Measurements from ENCODE around the gene MSI2. TPM values are rescaled to one million over a fixed set of nuclear protein-coding genes. Genes with fewer than 3 reads are reported as not detected.

Gene MSI2
- total and polyA plus RNA-seq, 7 experiments from 2014 or later = 3.3 to 169 (median 125) TPM

DNA sequence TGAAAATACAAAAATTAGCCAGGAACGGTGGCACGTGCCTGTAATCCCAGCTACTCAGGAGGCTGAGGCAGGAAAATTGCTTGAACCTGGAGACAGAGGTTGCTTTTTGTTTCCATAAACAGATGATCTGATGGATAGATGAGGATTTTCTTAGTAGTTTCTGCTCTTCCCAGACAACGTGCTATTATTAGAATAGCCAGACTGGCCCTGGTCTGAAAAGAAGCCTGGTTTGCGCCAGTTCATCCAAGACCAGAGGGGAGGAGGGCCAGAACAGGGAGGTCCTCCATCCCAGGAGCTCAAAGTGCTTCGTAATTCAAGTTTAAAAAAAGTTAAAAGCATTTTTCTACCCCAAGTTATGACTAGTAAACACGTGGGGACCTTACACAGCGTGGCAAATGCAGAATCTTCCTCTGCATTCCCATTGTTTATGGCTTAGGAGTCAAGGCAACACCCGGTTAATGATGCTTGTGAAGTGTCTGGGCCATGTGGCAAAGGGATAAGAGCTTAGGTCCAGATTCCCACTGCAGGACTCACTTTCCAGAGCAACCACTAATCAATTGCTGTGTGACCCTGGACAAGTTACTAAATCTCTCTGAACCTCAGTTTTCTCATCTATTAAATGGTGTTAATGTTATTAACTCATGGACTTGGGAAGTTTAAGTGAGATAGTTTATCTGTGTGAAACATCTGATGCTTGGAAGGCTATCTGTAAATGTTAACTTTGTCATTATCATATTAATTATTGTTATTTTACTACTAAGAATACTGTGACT is 283.4 kb downstream of the MSI2 start:
- H3K27me3 ChIP-seq (ENCODE audit: control insufficient read depth in 2 of 2, insufficient read depth in 2 of 2, low read length in 2 of 2) = no peaks in the 10 kb centered on the region
- Mint-ChIP-seq H3K27ac (no peak overlapping the region), H3K36me3 (peaks cover 0 to 19% (median 3%) of the 10 kb centered on the region in 5 donors), H3K27me3 (no peaks in the 10 kb centered on the region), H3K4me3 (no peak overlapping the region), H3K4me1 (peaks cover 17 to 69% (median 55%) of the 10 kb centered on the region in 7 donors), H3K9me3 (no peaks in the 10 kb centered on the region)
- POLR2A ChIA-PET = no interaction called here
- peaks cover 0 to 13% of the 10 kb centered on the region in 2 donors for H3K4me1 ChIP-seq (ENCODE audit: control insufficient read depth in 2 of 2, insufficient read depth in 2 of 2, low read length in 2 of 2)
- H3K36me3 ChIP-seq (ENCODE audit: control insufficient read depth in 2 of 3, insufficient read depth in 3 of 3, low read length in 3 of 3) = no peaks in the 10 kb centered on the region
- CTCF ChIA-PET = interaction anchor here (1.3 kb wide), 1 partner anchor 132 kb away, joined by 3 read pairs; no protein-coding TSS in a partner anchor
- H3K27ac ChIP-seq (ENCODE audit: low read depth, low read length) = no peak overlapping the region
- no peak overlapping the region for H3K4me3 ChIP-seq (ENCODE audit: low read length)
- no peaks in the 10 kb centered on the region for H3K9me3 ChIP-seq (ENCODE audit: control insufficient read depth in 2 of 3, low read length in 3 of 3)
- DNase-seq = no peak
- no peak for ATAC-seq
- intact Hi-C loops (cut with micrococcal nuclease) = loop anchor here in 1 of 2 donors (10.0 kb wide), 1 partner anchor 295 kb away; no protein-coding TSS in a partner anchor

- ATAC-seq (no peak), DNase-seq (no peak)
- peaks cover 15 to 76% (median 53%) of the 10 kb centered on the region in 7 donors for H3K4me1 Mint-ChIP-seq
- H3K9me3 Mint-ChIP-seq = no peaks in the 10 kb centered on the region
- Histone ChIP-seq H3K27ac (ENCODE audit: low read depth, low read length) (no peak overlapping the region), H3K9me3 (ENCODE audit: control insufficient read depth in 2 of 3, low read length in 3 of 3) (no peaks in the 10 kb centered on the region), H3K4me1 (ENCODE audit: control insufficient read depth in 2 of 2, insufficient read depth in 2 of 2, low read length in 2 of 2) (peaks cover 0 to 13% of the 10 kb centered on the region in 2 donors), H3K36me3 (ENCODE audit: control insufficient read depth in 2 of 3, insufficient read depth in 3 of 3, low read length in 3 of 3) (no peaks in the 10 kb centered on the region), H3K4me3 (ENCODE audit: low read length) (no peak overlapping the region), H3K27me3 (ENCODE audit: control insufficient read depth in 2 of 2, insufficient read depth in 2 of 2, low read length in 2 of 2) (no peaks in the 10 kb centered on the region)
- ChIA-PET CTCF (interaction anchor here (1.3 kb wide), 1 partner anchor 131 kb away, joined by 3 read pairs; no protein-coding TSS in a partner anchor), POLR2A (no interaction called here)
- H3K36me3 Mint-ChIP-seq = peaks cover 0 to 19% (median 3%) of the 10 kb centered on the region in 5 donors
- H3K27me3 Mint-ChIP-seq = no peaks in the 10 kb centered on the region
- intact Hi-C loops (cut with micrococcal nuclease) = no loop called here
- no peak overlapping the region for H3K27ac Mint-ChIP-seq
- no peak overlapping the region for H3K4me3 Mint-ChIP-seq
Observed at GRCh38 chr17:57540596-57540995, 284.3 kb downstream of the MSI2 start.

DNA sequence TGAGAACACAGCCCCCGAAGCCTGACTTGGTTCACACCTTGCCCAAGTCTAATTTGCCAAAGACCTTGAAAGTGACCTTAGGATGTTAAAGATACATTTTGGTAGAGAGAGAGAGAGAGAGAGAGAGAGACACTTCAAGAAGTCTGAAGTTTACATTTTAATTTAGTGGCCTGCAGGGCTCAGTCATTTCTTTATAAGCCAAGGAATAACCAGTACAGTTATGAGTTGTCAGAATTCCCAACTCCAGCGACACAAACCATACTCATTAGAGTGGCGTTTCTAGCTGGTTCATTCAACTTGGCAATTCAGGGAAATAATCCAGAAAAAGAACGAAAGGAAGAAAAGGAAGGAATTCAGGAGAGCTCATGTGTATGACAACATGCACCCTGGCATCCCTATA is 284.7 kb downstream of the MSI2 start:
- no peaks in the 10 kb centered on the region for H3K9me3 Mint-ChIP-seq
- H3K27ac Mint-ChIP-seq = no peak overlapping the region
- H3K4me1 ChIP-seq (ENCODE audit: control insufficient read depth in 2 of 2, insufficient read depth in 2 of 2, low read length in 2 of 2) = peaks cover 0 to 13% of the 10 kb centered on the region in 2 donors
- ChIA-PET CTCF (interaction anchor here (1.3 kb wide), 1 partner anchor 131 kb away, joined by 3 read pairs; no protein-coding TSS in a partner anchor), POLR2A (interaction anchor here (0.6 kb wide), 1 partner anchor 9 kb away, joined by 3 read pairs; no protein-coding TSS in a partner anchor)
- no peak overlapping the region for H3K27ac ChIP-seq (ENCODE audit: low read depth, low read length)
- no peak overlapping the region for H3K4me3 ChIP-seq (ENCODE audit: low read length)
- H3K4me3 Mint-ChIP-seq = no peak overlapping the region
- H3K9me3 ChIP-seq (ENCODE audit: control insufficient read depth in 2 of 3, low read length in 3 of 3) = no peaks in the 10 kb centered on the region
- H3K27me3 Mint-ChIP-seq = no peaks in the 10 kb centered on the region
- peaks cover 15 to 74% (median 48%) of the 10 kb centered on the region in 7 donors for H3K4me1 Mint-ChIP-seq
- ATAC-seq (no peak), DNase-seq (no peak)
- H3K36me3 Mint-ChIP-seq = peaks cover 0 to 19% (median 3%) of the 10 kb centered on the region in 5 donors
- no peaks in the 10 kb centered on the region for H3K36me3 ChIP-seq (ENCODE audit: control insufficient read depth in 2 of 3, insufficient read depth in 3 of 3, low read length in 3 of 3)
- intact Hi-C loops (cut with micrococcal nuclease) = no loop called here
- H3K27me3 ChIP-seq (ENCODE audit: control insufficient read depth in 2 of 2, insufficient read depth in 2 of 2, low read length in 2 of 2) = no peaks in the 10 kb centered on the region

- DNase-seq (no peak), ATAC-seq (no peak)
- Mint-ChIP-seq H3K4me3 (peak overlapping the region in 1 of 10 donors; percentile 48), H3K4me1 (peaks cover 17 to 67% (median 44%) of the 10 kb centered on the region in 7 donors), H3K36me3 (peaks cover 0 to 22% (median 3%) of the 10 kb centered on the region in 5 donors), H3K9me3 (no peaks in the 10 kb centered on the region), H3K27ac (no peak overlapping the region), H3K27me3 (no peaks in the 10 kb centered on the region)
- POLR2A ChIA-PET = interaction anchor here (0.6 kb wide), 1 partner anchor 8 kb away, joined by 3 read pairs; no protein-coding TSS in a partner anchor
- Histone ChIP-seq H3K27me3 (ENCODE audit: control insufficient read depth in 2 of 2, insufficient read depth in 2 of 2, low read length in 2 of 2) (no peaks in the 10 kb centered on the region), H3K27ac (ENCODE audit: low read depth, low read length) (no peak overlapping the region), H3K36me3 (ENCODE audit: control insufficient read depth in 2 of 3, insufficient read depth in 3 of 3, low read length in 3 of 3) (no peaks in the 10 kb centered on the region), H3K9me3 (ENCODE audit: control insufficient read depth in 2 of 3, low read length in 3 of 3) (no peaks in the 10 kb centered on the region), H3K4me1 (ENCODE audit: control insufficient read depth in 2 of 2, insufficient read depth in 2 of 2, low read length in 2 of 2) (peaks cover 0 to 13% of the 10 kb centered on the region in 2 donors), H3K4me3 (ENCODE audit: low read length) (no peak overlapping the region)
- CTCF ChIA-PET = interaction anchor here (0.6 kb wide), 1 partner anchor 614 kb away, joined by 3 read pairs; no protein-coding TSS in a partner anchor
- intact Hi-C loops (cut with micrococcal nuclease) = no loop called here
Observed at GRCh38 chr17:57541472-57542394, 285.4 kb downstream of the MSI2 start.

- Mint-ChIP-seq H3K9me3 (no peaks in the 10 kb centered on the region), H3K27ac (no peak overlapping the region), H3K4me1 (peaks cover 21 to 67% (median 44%) of the 10 kb centered on the region in 7 donors), H3K27me3 (no peaks in the 10 kb centered on the region), H3K4me3 (no peak overlapping the region), H3K36me3 (peaks cover 0 to 29% (median 5%) of the 10 kb centered on the region in 5 donors)
- ChIA-PET CTCF (interaction anchor here (0.6 kb wide), 1 partner anchor 613 kb away, joined by 3 read pairs; no protein-coding TSS in a partner anchor), POLR2A (no interaction called here)
- Histone ChIP-seq H3K4me1 (ENCODE audit: control insufficient read depth in 2 of 2, insufficient read depth in 2 of 2, low read length in 2 of 2) (peaks cover 0 to 9% of the 10 kb centered on the region in 2 donors), H3K9me3 (ENCODE audit: control insufficient read depth in 2 of 3, low read length in 3 of 3) (no peaks in the 10 kb centered on the region), H3K36me3 (ENCODE audit: control insufficient read depth in 2 of 3, insufficient read depth in 3 of 3, low read length in 3 of 3) (no peaks in the 10 kb centered on the region), H3K27ac (ENCODE audit: low read depth, low read length) (no peak overlapping the region), H3K4me3 (ENCODE audit: low read length) (no peak overlapping the region), H3K27me3 (ENCODE audit: control insufficient read depth in 2 of 2, insufficient read depth in 2 of 2, low read length in 2 of 2) (no peaks in the 10 kb centered on the region)
- no peak for ATAC-seq
- intact Hi-C loops (cut with micrococcal nuclease) = no loop called here
- no peak for DNase-seq
Observed at GRCh38 chr17:57542510-57542909, 286.2 kb downstream of the MSI2 start.

DNA sequence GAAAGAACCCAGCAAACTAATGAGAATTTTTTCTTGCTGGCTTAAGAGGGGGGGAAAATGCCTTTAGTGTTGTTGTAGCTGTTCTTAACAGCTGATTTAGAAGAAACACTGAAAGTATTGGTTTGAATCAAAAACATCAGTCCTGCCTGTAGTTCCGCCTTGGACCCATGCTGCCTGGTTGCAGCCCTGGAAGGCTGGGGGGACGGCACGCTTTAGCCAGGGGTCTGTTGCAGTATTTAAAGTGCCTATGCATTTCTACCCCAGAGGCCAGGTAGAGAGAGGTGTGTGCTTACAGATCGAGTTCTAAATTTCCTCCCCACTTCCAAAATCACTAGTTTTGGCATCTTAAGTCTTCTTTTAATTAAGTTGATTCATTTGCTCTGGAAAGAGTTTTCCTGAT is 286.9 kb downstream of the MSI2 start:
- Histone ChIP-seq H3K27ac (ENCODE audit: low read depth, low read length) (no peak overlapping the region), H3K4me1 (ENCODE audit: control insufficient read depth in 2 of 2, insufficient read depth in 2 of 2, low read length in 2 of 2) (peaks cover 0 to 2% of the 10 kb centered on the region in 2 donors), H3K4me3 (ENCODE audit: low read length) (no peak overlapping the region), H3K36me3 (ENCODE audit: control insufficient read depth in 2 of 3, insufficient read depth in 3 of 3, low read length in 3 of 3) (no peaks in the 10 kb centered on the region), H3K9me3 (ENCODE audit: control insufficient read depth in 2 of 3, low read length in 3 of 3) (no peaks in the 10 kb centered on the region), H3K27me3 (ENCODE audit: control insufficient read depth in 2 of 2, insufficient read depth in 2 of 2, low read length in 2 of 2) (no peaks in the 10 kb centered on the region)
- intact Hi-C loops (cut with micrococcal nuclease) = no loop called here
- no peak for ATAC-seq
- no peaks in the 10 kb centered on the region for H3K9me3 Mint-ChIP-seq
- CTCF ChIA-PET = no interaction called here
- no peaks in the 10 kb centered on the region for H3K27me3 Mint-ChIP-seq
- POLR2A ChIA-PET = no interaction called here
- H3K4me1 Mint-ChIP-seq = peaks cover 16 to 65% (median 42%) of the 10 kb centered on the region in 7 donors
- DNase-seq = no peak
- H3K4me3 Mint-ChIP-seq = no peak overlapping the region
- no peak overlapping the region for H3K27ac Mint-ChIP-seq
- peaks cover 0 to 29% (median 5%) of the 10 kb centered on the region in 5 donors for H3K36me3 Mint-ChIP-seq

Measured in naive thymus-derived CD4-positive, alpha-beta T cell (primary cell).